Activated CD8-positive, alpha-beta T cell treated with anti-CD3 and anti-CD28 coated beads, Interleukin-2, amount 10 ng/mL, durations not matched to agents 7 days and 5 days (primary cell): ENCODE measurements around the gene IQGAP1. TPM values are rescaled to one million over a fixed set of nuclear protein-coding genes. Genes with fewer than 3 reads are reported as not detected.

Source experiments
- ATAC-seq: fragments of 150-1000 bp; cut with Tn5 transposase; one replicate; pipeline ENCODE4 v1.10.0; 2021; ENCODE audit warnings: moderate library complexity
- CTCF ChIA-PET: fragments of 350-600 bp; sonication (Branson Sonifier 250); formaldehyde crosslinking; loops from one replicate; lab custom pipeline; 2021; ENCODE audit warnings: antibody characterized with exemption; lab: Charles Lee
- POLR2A ChIA-PET: fragments of 350-600 bp; sonication (Branson Sonifier 250); formaldehyde crosslinking; loops from one replicate; lab custom pipeline; 2021; ENCODE audit warnings: antibody characterized with exemption; lab: Charles Lee
- DNase-seq: peaks from one replicate; pipeline ENCODE4 v3.0.0-alpha.2; 2020
- H3K27ac Mint-ChIP-seq: one replicate; pipeline ENCODE4 v1.8.0; 2021; ENCODE audit warnings: mild to moderate bottlenecking, mixed read lengths
- H3K27me3 Mint-ChIP-seq: one replicate; pipeline ENCODE4 v1.8.0; 2021; ENCODE audit warnings: low read depth, mixed read lengths
- H3K36me3 Mint-ChIP-seq: one replicate; pipeline ENCODE4 v1.8.0; 2021; ENCODE audit warnings: low read depth, mixed read lengths
- H3K4me1 Mint-ChIP-seq: one replicate; pipeline ENCODE4 v1.8.0; 2021; ENCODE audit warnings: low read depth, mixed read lengths
- H3K4me3 Mint-ChIP-seq: one replicate; pipeline ENCODE4 v1.8.0; 2021; ENCODE audit warnings: mild to moderate bottlenecking, mixed read lengths
- H3K9me3 Mint-ChIP-seq: one replicate; pipeline ENCODE4 v1.8.0; 2022; ENCODE audit warnings: mixed read lengths; ENCODE audit not compliant: insufficient read depth
- total RNA-seq, 2 experiments: library from RNA; stranded (reverse); gene quantifications; one replicate each; pipeline ENCODE4 v1.2.3, GENCODE V29; 2021

Gene IQGAP1
- total RNA-seq, 2 experiments from 2014 or later: 249 to 257 TPM

DNA sequence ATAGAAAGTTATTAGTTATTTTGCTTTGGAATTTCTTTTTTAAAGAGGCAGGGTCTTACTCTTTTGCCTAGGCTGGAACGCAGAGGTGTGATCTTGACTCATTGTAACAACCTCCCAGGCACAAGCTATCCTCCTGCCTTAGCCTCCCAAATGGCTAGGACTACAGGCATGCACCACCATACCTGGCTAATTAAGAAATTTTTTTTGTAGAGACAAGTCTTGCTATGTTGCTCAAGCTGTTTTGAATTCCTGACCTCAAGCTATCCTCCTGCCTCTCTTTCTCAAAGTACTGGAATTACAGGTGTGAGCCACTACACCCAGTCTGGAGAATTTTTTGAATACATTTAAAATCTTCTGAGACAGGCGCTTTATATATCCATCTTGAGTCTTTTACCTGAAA lies 49.5 kb downstream of the IQGAP1 start:
- Mint-ChIP-seq H3K27me3 (no peaks in the 10 kb centered on the region), H3K27ac (no peak overlapping the region), H3K4me3 (no peak overlapping the region), H3K9me3 (no peaks in the 10 kb centered on the region), H3K36me3 (peaks cover 66% of the 10 kb centered on the region), H3K4me1 (peaks cover 13% of the 10 kb centered on the region)
- CTCF ChIA-PET: interaction anchor here (0.9 to 3.1 kb wide), 4 partner anchors 44 to 118 kb away, joined by 4 to 19 read pairs (median 8); no protein-coding TSS in a partner anchor
- ATAC-seq: no peak
- POLR2A ChIA-PET: no interaction called here
- DNase-seq: no peak

DNA sequence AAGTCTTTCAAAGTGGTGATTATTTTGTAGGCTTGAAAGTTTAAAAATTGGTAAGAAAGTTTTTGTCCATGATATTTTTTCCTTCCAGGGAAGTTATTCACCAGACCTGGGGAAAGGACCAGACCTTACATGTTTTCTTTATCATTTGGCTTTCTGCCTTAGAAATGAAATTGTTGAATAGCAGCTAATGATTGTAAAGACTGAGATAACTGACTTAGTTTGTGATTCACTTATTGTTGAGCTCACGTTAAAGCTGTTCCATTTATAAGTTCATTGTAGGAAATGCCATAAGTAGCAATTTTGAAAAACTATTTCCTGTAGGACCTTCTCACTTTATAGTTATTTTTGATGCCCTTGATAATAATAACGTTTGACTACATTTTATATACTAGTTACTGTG lies 51.9 kb downstream of the IQGAP1 start:
- Mint-ChIP-seq H3K27me3 (no peaks in the 10 kb centered on the region), H3K9me3 (no peaks in the 10 kb centered on the region), H3K27ac (no peak overlapping the region), H3K4me3 (no peak overlapping the region), H3K4me1 (peaks cover 13% of the 10 kb centered on the region), H3K36me3 (peaks cover 51% of the 10 kb centered on the region)
- DNase-seq: no peak
- ATAC-seq: no peak
- CTCF ChIA-PET: interaction anchor here (0.7 to 3.1 kb wide), 8 partner anchors 8 to 129 kb away, joined by 3 to 19 read pairs (median 4); no protein-coding TSS in a partner anchor
- POLR2A ChIA-PET: no interaction called here

DNA sequence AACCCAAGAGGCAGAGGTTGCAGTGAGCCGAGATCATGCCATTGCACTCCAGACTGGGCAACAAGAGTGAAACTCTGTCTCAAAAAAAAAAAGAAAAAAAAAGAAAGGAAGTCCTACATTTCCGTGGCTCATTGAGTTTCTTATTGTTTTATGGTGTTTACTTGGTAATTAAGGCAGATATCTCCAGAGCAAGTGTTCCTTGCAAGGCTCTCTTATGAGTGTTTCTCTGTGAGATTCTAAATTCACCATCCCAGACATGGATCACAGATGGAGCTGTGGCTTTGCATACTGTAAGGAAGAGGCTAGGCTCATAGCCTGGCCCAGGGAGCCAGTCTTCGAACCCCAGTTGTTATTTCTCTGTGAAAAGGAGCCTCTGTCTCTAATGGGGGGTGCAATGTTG lies 53.0 kb downstream of the IQGAP1 start:
- Mint-ChIP-seq H3K27ac (peak overlapping the region; percentile 20), H3K4me3 (no peak overlapping the region), H3K9me3 (no peaks in the 10 kb centered on the region), H3K27me3 (no peaks in the 10 kb centered on the region), H3K4me1 (peaks cover 9% of the 10 kb centered on the region), H3K36me3 (peaks cover 46% of the 10 kb centered on the region)
- POLR2A ChIA-PET: no interaction called here
- no peak for DNase-seq
- no peak for ATAC-seq
- CTCF ChIA-PET: no interaction called here

DNA sequence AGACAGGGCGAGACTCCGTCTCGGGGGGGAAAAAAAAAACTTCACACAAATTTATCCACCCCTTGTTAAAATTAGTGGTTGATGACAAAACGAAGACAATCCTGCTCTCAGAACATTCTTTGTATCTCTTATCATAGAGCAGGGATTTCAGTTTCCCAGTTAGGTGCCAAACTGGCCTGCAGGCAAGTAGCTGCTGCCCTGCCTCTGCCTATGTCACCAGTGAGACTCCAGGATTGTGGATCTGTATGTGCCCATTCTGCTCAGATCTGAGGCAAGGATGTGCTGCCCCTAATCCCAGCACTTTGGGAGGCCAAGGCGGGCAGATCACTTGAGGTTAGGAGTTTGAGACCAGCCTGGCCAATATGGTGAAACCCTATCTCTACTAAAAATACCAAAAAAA lies 54.4 kb downstream of the IQGAP1 start:
- Mint-ChIP-seq H3K4me1 (no peaks in the 10 kb centered on the region), H3K9me3 (no peaks in the 10 kb centered on the region), H3K27me3 (no peaks in the 10 kb centered on the region), H3K27ac (no peak overlapping the region), H3K4me3 (no peak overlapping the region), H3K36me3 (peaks cover 47% of the 10 kb centered on the region)
- CTCF ChIA-PET: interaction anchor here (3.0 kb wide), 1 partner anchor 80 kb away, joined by 15 read pairs; no protein-coding TSS in a partner anchor
- POLR2A ChIA-PET: no interaction called here
- ATAC-seq (no peak), DNase-seq (no peak)

DNA sequence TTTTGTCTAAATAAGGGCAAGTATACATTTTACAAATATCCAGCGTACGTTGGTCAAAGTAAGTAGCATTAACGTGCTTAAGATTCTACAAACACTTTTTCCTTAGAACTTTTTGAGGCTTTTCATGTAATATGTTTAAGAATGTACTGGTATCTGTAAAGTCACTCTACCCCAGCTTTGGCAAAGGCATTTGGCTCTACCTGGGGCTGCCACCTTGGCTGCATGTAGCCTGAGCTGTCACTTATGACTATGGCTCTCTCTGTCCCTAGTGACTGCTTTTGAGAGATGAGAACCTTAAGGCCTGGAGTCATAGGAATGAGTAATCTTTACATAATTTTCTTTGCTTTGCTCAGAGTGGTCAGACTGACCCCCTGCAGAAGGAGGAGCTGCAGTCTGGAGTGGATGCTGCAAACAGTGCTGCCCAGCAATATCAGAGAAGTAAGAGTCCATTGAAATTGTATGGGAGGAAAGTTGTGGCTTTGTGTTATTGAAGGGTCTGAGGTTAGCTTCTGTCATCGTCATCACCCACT lies 61.2 kb downstream of the IQGAP1 start:
- ATAC-seq: peak; percentile 51
- no peak overlapping the region for H3K4me3 Mint-ChIP-seq
- H3K27me3 Mint-ChIP-seq: no peaks in the 10 kb centered on the region
- CTCF ChIA-PET: interaction anchor here (0.9 to 3.5 kb wide), 8 partner anchors 9 to 156 kb away, joined by 3 to 32 read pairs (median 3); no protein-coding TSS in a partner anchor
- POLR2A ChIA-PET: interaction anchor here (0.6 to 1.2 kb wide), 3 partner anchors 26 to 1206 kb away, joined by 3 to 4 read pairs (median 4); partner anchors contain the start of gene BLM
- peak overlapping the region; percentile 32 for H3K27ac Mint-ChIP-seq
- H3K4me1 Mint-ChIP-seq: peaks cover 11% of the 10 kb centered on the region
- no peak for DNase-seq
- no peaks in the 10 kb centered on the region for H3K9me3 Mint-ChIP-seq
- peaks cover 73% of the 10 kb centered on the region for H3K36me3 Mint-ChIP-seq

DNA sequence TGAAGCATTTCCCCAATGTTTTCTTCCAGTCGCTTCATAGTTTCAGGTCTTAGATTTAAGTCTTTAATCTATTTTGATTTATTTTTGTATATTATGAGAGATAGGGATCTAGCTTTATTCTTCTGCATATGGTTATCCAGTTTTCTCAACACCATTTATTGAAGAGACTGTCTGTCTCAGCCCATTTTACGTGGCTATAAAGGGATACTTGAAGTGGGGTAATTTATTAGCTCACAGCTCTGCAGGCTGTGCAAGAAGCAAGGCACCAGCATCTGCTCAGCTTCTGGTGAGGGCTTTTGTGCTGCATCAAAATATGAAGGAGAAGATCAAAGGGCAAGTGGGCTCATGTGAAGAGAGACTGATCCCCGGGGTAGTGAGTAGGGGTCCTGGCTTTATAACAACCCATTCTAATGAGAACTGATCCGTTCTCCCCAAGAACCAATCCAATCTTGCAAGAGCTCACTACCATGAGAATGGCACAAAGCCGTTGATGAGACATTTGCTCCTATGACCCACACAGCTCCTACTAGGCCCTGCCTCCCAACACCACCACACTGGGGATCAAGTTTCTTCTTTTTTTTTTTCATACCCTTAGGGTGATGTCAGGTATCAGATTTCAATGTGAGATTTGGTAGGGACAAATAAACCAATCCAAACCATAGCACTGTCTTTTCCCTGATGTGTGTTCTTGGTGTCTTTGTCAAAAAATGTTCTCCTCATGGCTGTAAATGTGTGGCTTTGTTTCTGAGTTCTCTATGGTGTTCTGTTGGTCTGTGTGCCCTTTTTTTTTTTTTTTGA lies 63.2 kb downstream of the IQGAP1 start:
- no peak for DNase-seq
- no peaks in the 10 kb centered on the region for H3K9me3 Mint-ChIP-seq
- H3K27ac Mint-ChIP-seq: no peak overlapping the region
- H3K27me3 Mint-ChIP-seq: no peaks in the 10 kb centered on the region
- peaks cover 84% of the 10 kb centered on the region for H3K36me3 Mint-ChIP-seq
- peaks cover 11% of the 10 kb centered on the region for H3K4me1 Mint-ChIP-seq
- no peak for ATAC-seq
- CTCF ChIA-PET: interaction anchor here (1.0 to 1.9 kb wide), 5 partner anchors 9 to 131 kb away, joined by 3 to 12 read pairs (median 3); no protein-coding TSS in a partner anchor
- POLR2A ChIA-PET: interaction anchor here (0.5 to 0.6 kb wide), 2 partner anchors 202 to 1301 kb away, joined by 3 to 9 read pairs; partner anchors contain the start of gene TTLL13
- H3K4me3 Mint-ChIP-seq: no peak overlapping the region

DNA sequence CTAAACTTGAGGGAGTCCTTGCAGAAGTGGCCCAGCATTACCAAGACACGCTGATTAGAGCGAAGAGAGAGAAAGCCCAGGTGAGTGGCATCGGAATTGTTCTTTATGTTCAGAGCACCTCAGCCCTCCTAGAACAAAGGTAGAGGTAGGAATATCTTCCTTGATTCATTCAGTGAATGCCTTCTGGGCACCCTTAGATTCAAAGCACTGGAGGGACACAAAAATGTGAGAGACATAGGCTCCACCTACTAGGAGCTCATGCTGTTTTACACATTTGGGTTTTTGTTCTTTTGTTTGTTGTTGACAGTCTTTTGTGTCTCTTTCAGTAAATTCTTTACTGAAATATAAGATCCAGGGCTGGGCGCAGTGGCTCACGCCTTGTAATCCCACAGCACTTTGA lies 68.2 kb downstream of the IQGAP1 start:
- Mint-ChIP-seq H3K36me3 (peaks cover 84% of the 10 kb centered on the region), H3K27ac (no peak overlapping the region), H3K4me3 (no peak overlapping the region), H3K9me3 (no peaks in the 10 kb centered on the region), H3K27me3 (no peaks in the 10 kb centered on the region), H3K4me1 (no peaks in the 10 kb centered on the region)
- CTCF ChIA-PET: interaction anchor here (0.8 to 1.0 kb wide), 2 partner anchors 32 to 136 kb away, joined by 3 to 5 read pairs; no protein-coding TSS in a partner anchor
- DNase-seq (no peak), ATAC-seq (no peak)
- POLR2A ChIA-PET: no interaction called here

DNA sequence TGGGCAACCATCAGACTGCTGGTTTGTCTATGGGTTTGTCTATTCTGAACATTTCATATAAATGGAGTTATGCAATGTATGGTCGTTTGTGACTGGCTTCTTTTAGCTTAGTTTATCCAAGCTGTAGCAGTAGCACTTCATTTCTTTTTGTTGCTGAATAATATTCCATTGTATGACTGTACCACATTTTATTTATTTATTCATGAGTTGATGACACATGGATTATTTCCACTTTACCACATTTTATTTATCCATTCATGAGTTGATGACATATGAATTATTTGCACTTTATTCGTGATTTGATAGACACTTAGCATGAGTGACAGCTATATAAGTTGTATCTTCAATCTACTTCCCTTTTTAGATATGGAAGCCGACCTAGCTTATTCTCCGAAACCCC lies 70.0 kb downstream of the IQGAP1 start:
- Mint-ChIP-seq H3K4me1 (peaks cover 2% of the 10 kb centered on the region), H3K4me3 (no peak overlapping the region), H3K27me3 (no peaks in the 10 kb centered on the region), H3K27ac (no peak overlapping the region), H3K9me3 (no peaks in the 10 kb centered on the region), H3K36me3 (peaks cover 84% of the 10 kb centered on the region)
- DNase-seq: no peak
- POLR2A ChIA-PET: interaction anchor here (0.7 kb wide), 1 partner anchor 209 kb away, joined by 3 read pairs; the partner anchor contains the start of gene TTLL13
- CTCF ChIA-PET: interaction anchor here (1.0 to 2.8 kb wide), 8 partner anchors 8 to 138 kb away, joined by 3 to 11 read pairs (median 4); no protein-coding TSS in a partner anchor
- ATAC-seq: no peak

DNA sequence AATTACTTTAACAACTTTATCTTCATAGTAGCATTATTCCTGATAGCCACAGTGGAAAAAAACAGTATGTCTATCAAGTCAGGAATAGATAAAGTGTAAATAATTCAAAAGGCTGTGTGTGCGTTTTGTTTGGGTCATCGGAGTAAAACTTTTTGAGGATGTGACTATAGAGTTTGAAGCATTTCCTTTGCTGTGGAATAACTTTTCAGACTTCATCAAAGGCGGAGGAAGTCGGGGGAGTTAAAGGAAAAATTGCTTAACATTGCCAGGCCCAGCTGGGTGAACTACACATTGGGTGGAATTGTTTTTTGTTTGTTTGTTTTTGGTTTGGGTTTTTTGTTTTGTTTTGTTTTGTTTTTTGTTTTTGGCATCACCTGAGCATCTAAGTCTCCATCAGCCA lies 71.3 kb downstream of the IQGAP1 start:
- peaks cover 81% of the 10 kb centered on the region for H3K36me3 Mint-ChIP-seq

DNA sequence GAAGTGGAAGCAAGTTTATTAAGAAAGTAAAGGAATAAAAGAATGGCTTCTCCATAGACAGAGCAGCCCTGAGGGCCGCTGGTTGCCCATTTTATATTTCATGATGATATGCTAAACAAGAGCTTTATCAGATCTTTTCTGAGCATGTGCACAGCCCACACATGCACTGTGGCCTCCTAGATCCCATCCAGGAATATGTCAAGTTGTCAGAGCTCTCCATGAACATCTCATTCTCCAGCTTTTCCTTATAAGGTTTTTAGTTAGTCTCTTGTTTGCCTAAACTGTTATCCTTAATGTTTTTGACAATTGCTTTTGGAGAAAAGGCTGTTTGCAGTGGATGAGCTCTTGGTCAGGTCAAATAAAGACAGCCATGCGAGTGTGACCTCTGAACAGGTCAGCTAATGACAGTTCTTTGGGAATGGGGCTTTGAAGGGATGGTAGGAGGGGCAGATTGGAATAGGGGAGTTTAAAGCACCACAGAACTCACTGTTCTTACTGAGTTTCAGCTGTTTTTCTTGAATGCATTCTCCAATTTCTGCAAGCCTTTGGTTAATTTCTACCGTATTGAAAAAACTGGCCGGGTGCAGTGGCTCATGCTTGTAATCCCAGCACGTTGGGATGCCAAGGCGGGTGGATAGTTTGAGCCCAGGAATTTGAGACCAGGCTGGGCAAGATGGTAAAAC lies 72.2 kb downstream of the IQGAP1 start:
- no peak overlapping the region for H3K4me3 Mint-ChIP-seq
- H3K27me3 Mint-ChIP-seq: no peaks in the 10 kb centered on the region
- H3K27ac Mint-ChIP-seq: no peak overlapping the region
- no peaks in the 10 kb centered on the region for H3K9me3 Mint-ChIP-seq
- ChIA-PET POLR2A (interaction anchor here (0.5 kb wide), 1 partner anchor 192 kb away, joined by 3 read pairs; no protein-coding TSS in a partner anchor), CTCF (interaction anchor here (1.0 to 1.8 kb wide), 5 partner anchors 9 to 141 kb away, joined by 3 to 6 read pairs (median 4); no protein-coding TSS in a partner anchor)
- H3K4me1 Mint-ChIP-seq: peaks cover 2% of the 10 kb centered on the region
- DNase-seq (no peak), ATAC-seq (no peak)
- peaks cover 76% of the 10 kb centered on the region for H3K36me3 Mint-ChIP-seq

More for the DNA sequence above, 71.3 kb downstream of the IQGAP1 start:
- peaks cover 2% of the 10 kb centered on the region for H3K4me1 Mint-ChIP-seq
- H3K4me3 Mint-ChIP-seq: no peak overlapping the region
- DNase-seq (no peak), ATAC-seq (no peak)
- H3K9me3 Mint-ChIP-seq: no peaks in the 10 kb centered on the region
- peak overlapping the region; percentile 25 for H3K27ac Mint-ChIP-seq
- ChIA-PET POLR2A (no interaction called here), CTCF (interaction anchor here (1.0 to 2.8 kb wide), 6 partner anchors 10 to 140 kb away, joined by 3 to 11 read pairs (median 4); no protein-coding TSS in a partner anchor)
- no peaks in the 10 kb centered on the region for H3K27me3 Mint-ChIP-seq

DNA sequence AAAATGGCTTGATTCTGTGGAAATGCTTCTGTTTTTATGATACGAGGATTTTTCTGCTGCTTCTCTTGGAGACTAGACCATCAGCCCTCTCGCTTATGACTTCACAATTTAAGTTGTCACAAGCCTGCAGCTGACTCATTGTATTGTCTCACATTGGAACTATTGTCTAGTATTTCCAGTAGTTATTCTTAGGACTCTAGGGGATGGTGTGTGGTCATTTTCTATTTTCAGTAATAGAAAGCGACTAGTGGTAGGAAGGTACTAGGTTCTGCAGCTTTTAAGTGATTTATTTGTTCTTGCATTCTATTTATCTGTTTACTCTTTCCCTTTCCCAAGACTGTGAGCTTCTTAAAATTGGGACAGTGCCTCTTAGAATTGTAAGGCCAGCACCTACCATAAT lies 75.3 kb downstream of the IQGAP1 start:
- ChIA-PET CTCF (interaction anchor here (0.5 to 6.4 kb wide), 7 partner anchors 9 to 321 kb away, joined by 3 to 42 read pairs (median 3); no protein-coding TSS in a partner anchor), POLR2A (no interaction called here)

More for the DNA sequence above, 75.3 kb downstream of the IQGAP1 start:
- H3K9me3 Mint-ChIP-seq: no peaks in the 10 kb centered on the region
- H3K27ac Mint-ChIP-seq: peak overlapping the region; percentile 37
- DNase-seq (no peak), ATAC-seq (no peak)
- H3K4me3 Mint-ChIP-seq: no peak overlapping the region
- H3K27me3 Mint-ChIP-seq: no peaks in the 10 kb centered on the region
- peaks cover 73% of the 10 kb centered on the region for H3K36me3 Mint-ChIP-seq
- H3K4me1 Mint-ChIP-seq: peaks cover 2% of the 10 kb centered on the region
